WTC11 (cell line): Measurements from ENCODE around the gene CCDC141. TPM values are rescaled to one million over a fixed set of nuclear protein-coding genes. Genes with fewer than 3 reads are reported as not detected.

Experiments
- ATAC-seq: fragments of 200-7000 bp; cut with Tn5 transposase; 2 replicates; pipeline ENCODE4 v1.10.0; 2021; ENCODE audit warnings: mild to moderate bottlenecking, moderate library complexity
- CTCF ChIA-PET: fragments of 300-600 bp; sonication (Branson Sonifier 250); formaldehyde crosslinking; loops from one replicate; lab custom pipeline; 2021; ENCODE audit warnings: antibody characterized with exemption; lab: Charles Lee
- POLR2A ChIA-PET: fragments of 350-600 bp; sonication (Branson Sonifier 250); formaldehyde crosslinking; loops from one replicate; lab custom pipeline; 2021; ENCODE audit warnings: antibody characterized with exemption; lab: Charles Lee
- DNase-seq: peaks from one replicate; pipeline ENCODE4 v3.0.0; 2021; ENCODE audit warnings: low spot score
- H3K27ac Mint-ChIP-seq: 2 replicates; pipeline ENCODE4 v1.8.0; 2021; ENCODE audit warnings: mixed read lengths
- H3K27me3 Mint-ChIP-seq: 2 replicates; pipeline ENCODE4 v1.8.0; 2021; ENCODE audit warnings: low read depth, mild to moderate bottlenecking, moderate library complexity, mixed read lengths
- H3K36me3 Mint-ChIP-seq: 2 replicates; pipeline ENCODE4 v1.8.0; 2021; ENCODE audit warnings: mixed read lengths
- H3K4me1 Mint-ChIP-seq: 2 replicates; pipeline ENCODE4 v1.8.0; 2022; ENCODE audit warnings: mixed read lengths
- H3K4me3 Mint-ChIP-seq: 2 replicates; pipeline ENCODE4 v1.8.0; 2021; ENCODE audit warnings: mild to moderate bottlenecking, moderate library complexity, mixed read lengths
- H3K9me3 Mint-ChIP-seq: 2 replicates; pipeline ENCODE4 v1.8.0; 2021; ENCODE audit warnings: mixed read lengths
- ARID4B ChIP-seq: sonication (generic); formaldehyde crosslinking; IDR thresholded peaks from 2 replicates; pipeline ENCODE4 v1.8.0; 2023; ENCODE audit warnings: missing genetic modification reagents, mild to moderate bottlenecking, borderline replicate concordance
- ATF2 ChIP-seq: sonication (generic); formaldehyde crosslinking; IDR thresholded peaks from 2 replicates; pipeline ENCODE4 v1.8.1; 2022; ENCODE audit warnings: low read depth, missing genetic modification reagents, borderline replicate concordance
- E2F1 ChIP-seq: sonication (generic); formaldehyde crosslinking; IDR thresholded peaks from 2 replicates; pipeline ENCODE4 v1.8.0; 2022; ENCODE audit warnings: mild to moderate bottlenecking, missing genetic modification reagents
- FOXJ3 ChIP-seq: sonication (generic); formaldehyde crosslinking; IDR thresholded peaks from 2 replicates; pipeline ENCODE4 v1.9.0; 2021; ENCODE audit warnings: missing genetic modification reagents, mild to moderate bottlenecking, borderline replicate concordance
- FOXP1 ChIP-seq: sonication (generic); formaldehyde crosslinking; IDR thresholded peaks from 2 replicates; pipeline ENCODE4 v1.8.0; 2022; ENCODE audit warnings: missing genetic modification reagents, mild to moderate bottlenecking, moderate library complexity, borderline replicate concordance
- GRHL2 ChIP-seq: fragments of 250-450 bp; sonication (Bioruptor Pico); IDR thresholded peaks from 2 replicates; pipeline ENCODE4 v1.8.0; 2022; ENCODE audit warnings: mild to moderate bottlenecking, moderate library complexity; ENCODE audit not compliant: insufficient replicate concordance, severe bottlenecking
- NR1H2 ChIP-seq: sonication (generic); formaldehyde crosslinking; IDR thresholded peaks from 2 replicates; pipeline ENCODE4 v1.9.0; 2021; ENCODE audit warnings: mild to moderate bottlenecking, moderate library complexity, missing genetic modification reagents
- SP1 ChIP-seq: sonication (generic); formaldehyde crosslinking; conservative IDR thresholded peaks from 2 replicates; pipeline ENCODE4 v1.8.1; 2022; ENCODE audit warnings: missing genetic modification reagents
- STAT6 ChIP-seq: sonication (generic); formaldehyde crosslinking; conservative IDR thresholded peaks from 2 replicates; pipeline ENCODE4 v1.8.1; 2023; ENCODE audit warnings: mild to moderate bottlenecking, low read depth, missing genetic modification reagents, moderate library complexity
- ZNF219 ChIP-seq: sonication (generic); formaldehyde crosslinking; IDR thresholded peaks from 2 replicates; pipeline ENCODE4 v1.8.0; 2023; ENCODE audit warnings: missing genetic modification reagents, mild to moderate bottlenecking, borderline replicate concordance
- ZNF232 ChIP-seq: sonication (generic); formaldehyde crosslinking; IDR thresholded peaks from 2 replicates; pipeline ENCODE4 v1.8.0; 2022; ENCODE audit warnings: mild to moderate bottlenecking, missing genetic modification reagents
- total RNA-seq: library from RNA; stranded (reverse); gene quantifications from 3 replicates; pipeline ENCODE4 v1.2.3, GENCODE V29; 2021
- TF ChIP-seq, protein P1 (sequence below): sonication (generic); formaldehyde crosslinking; IDR thresholded peaks from 2 replicates; pipeline ENCODE4 v1.8.1; 2023; ENCODE audit warnings: mild to moderate bottlenecking, moderate library complexity, missing genetic modification reagents
- TF ChIP-seq, protein P2 (sequence below): sonication (generic); formaldehyde crosslinking; IDR thresholded peaks from 2 replicates; pipeline ENCODE4 v1.8.0; 2022; ENCODE audit warnings: mild to moderate bottlenecking, missing genetic modification reagents

Gene CCDC141
- total RNA-seq, 1 experiment from 2014 or later = 8.5 TPM

DNA sequence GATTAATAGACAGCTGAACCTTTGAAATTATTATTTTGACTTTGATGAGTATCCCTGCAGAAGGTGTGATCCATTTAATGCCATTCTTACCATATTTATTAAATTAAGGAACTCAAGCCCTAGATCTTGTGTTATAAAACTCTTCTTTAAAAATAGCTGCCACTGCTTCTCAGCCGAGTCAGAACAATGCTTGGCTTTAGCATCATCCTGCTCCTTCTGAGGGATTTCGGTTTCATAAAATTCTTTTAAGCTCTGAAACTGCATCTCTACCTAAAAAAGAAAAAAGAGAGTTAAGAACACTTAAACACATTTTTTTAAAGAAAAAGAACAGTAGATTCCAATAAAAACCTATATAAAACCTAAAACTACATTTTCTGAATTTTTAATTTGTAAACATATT is 172.1 kb downstream of the CCDC141 start:
- no peak for ATAC-seq
- ChIA-PET CTCF (no interaction called here), POLR2A (no interaction called here)
- TF ChIP-seq FOXP1 (CRISPR knock-in tag) = no peak
- TF ChIP-seq STAT6 (CRISPR knock-in tag) = no peak
- no peak for TF ChIP-seq GRHL2
- no peak for TF ChIP-seq ZNF232 (CRISPR knock-in tag)
- TF ChIP-seq SP1 = no peak
- TF ChIP-seq NR1H2 (CRISPR knock-in tag) = no peak
- TF ChIP-seq, protein P1, sequence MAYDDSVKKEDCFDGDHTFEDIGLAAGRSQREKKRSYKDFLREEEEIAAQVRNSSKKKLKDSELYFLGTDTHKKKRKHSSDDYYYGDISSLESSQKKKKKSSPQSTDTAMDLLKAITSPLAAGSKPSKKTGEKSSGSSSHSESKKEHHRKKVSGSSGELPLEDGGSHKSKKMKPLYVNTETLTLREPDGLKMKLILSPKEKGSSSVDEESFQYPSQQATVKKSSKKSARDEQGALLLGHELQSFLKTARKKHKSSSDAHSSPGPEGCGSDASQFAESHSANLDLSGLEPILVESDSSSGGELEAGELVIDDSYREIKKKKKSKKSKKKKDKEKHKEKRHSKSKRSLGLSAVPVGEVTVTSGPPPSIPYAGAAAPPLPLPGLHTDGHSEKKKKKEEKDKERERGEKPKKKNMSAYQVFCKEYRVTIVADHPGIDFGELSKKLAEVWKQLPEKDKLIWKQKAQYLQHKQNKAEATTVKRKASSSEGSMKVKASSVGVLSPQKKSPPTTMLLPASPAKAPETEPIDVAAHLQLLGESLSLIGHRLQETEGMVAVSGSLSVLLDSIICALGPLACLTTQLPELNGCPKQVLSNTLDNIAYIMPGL (CRISPR knock-in tag) = no peak
- TF ChIP-seq ARID4B (CRISPR knock-in tag) = no peak
- TF ChIP-seq E2F1 = no peak
- TF ChIP-seq ATF2 (CRISPR knock-in tag) = no peak
- TF ChIP-seq FOXJ3 (CRISPR knock-in tag) = no peak
- TF ChIP-seq, protein P2, sequence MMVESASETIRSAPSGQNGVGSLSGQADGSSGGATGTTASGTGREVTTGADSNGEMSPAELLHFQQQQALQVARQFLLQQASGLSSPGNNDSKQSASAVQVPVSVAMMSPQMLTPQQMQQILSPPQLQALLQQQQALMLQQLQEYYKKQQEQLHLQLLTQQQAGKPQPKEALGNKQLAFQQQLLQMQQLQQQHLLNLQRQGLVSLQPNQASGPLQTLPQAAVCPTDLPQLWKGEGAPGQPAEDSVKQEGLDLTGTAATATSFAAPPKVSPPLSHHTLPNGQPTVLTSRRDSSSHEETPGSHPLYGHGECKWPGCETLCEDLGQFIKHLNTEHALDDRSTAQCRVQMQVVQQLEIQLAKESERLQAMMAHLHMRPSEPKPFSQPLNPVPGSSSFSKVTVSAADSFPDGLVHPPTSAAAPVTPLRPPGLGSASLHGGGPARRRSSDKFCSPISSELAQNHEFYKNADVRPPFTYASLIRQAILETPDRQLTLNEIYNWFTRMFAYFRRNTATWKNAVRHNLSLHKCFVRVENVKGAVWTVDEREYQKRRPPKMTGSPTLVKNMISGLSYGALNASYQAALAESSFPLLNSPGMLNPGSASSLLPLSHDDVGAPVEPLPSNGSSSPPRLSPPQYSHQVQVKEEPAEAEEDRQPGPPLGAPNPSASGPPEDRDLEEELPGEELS = no peak
- TF ChIP-seq ZNF219 (CRISPR knock-in tag) = no peak
- peaks cover 5% of the 10 kb centered on the region for H3K4me1 Mint-ChIP-seq
- H3K27ac Mint-ChIP-seq = no peak overlapping the region
- H3K36me3 Mint-ChIP-seq = no peaks in the 10 kb centered on the region
- no peak overlapping the region for H3K4me3 Mint-ChIP-seq
- no peaks in the 10 kb centered on the region for H3K9me3 Mint-ChIP-seq
- no peaks in the 10 kb centered on the region for H3K27me3 Mint-ChIP-seq
- DNase-seq = no peak
